Measurements from ENCODE around the gene FCAR.
"Not testable (repeated sequence)": the region's sequence is repeated elsewhere in the genome, so short reads cannot be mapped to it uniquely, and the experiment has no call there.

FCAR gene

GRCh38 chr19:54889566-54889965, 15.5 kb downstream of the FCAR start:
- H3K36me3 ChIP-seq (ENCODE audit: control insufficient read depth in 5 of 5, insufficient read depth in 5 of 5, low read length in 5 of 5) = no peaks in the 10 kb centered on the region
- H3K27me3 ChIP-seq (ENCODE audit: control insufficient read depth in 5 of 5, insufficient read depth in 4 of 5, low read length in 5 of 5) = peaks cover 0 to 3% (median 0%) of the 10 kb centered on the region in 5 donors
- no peaks in the 10 kb centered on the region for H3K9me3 ChIP-seq (ENCODE audit: control insufficient read depth in 5 of 5, low read length in 5 of 5)
- no peaks in the 10 kb centered on the region for H3K4me1 ChIP-seq (ENCODE audit: control insufficient read depth in 5 of 5, insufficient read depth in 5 of 5, low read length in 5 of 5)
- H3K4me3 ChIP-seq (ENCODE audit: low read depth in 1 of 5, low read length in 5 of 5) = no peak overlapping the region
- H3K9ac ChIP-seq (ENCODE audit: low read length in 5 of 5) = no peak overlapping the region
- H3K27ac ChIP-seq (ENCODE audit: low read depth, low read length) = no peak overlapping the region

GRCh38 chr19:54893406-54893805, 19.4 kb downstream of the FCAR start:
- no peaks in the 10 kb centered on the region for H3K36me3 ChIP-seq (ENCODE audit: control insufficient read depth in 5 of 5, insufficient read depth in 5 of 5, low read length in 5 of 5)
- no peaks in the 10 kb centered on the region for H3K27me3 ChIP-seq (ENCODE audit: control insufficient read depth in 5 of 5, insufficient read depth in 4 of 5, low read length in 5 of 5)
- no peaks in the 10 kb centered on the region for H3K4me1 ChIP-seq (ENCODE audit: control insufficient read depth in 5 of 5, insufficient read depth in 5 of 5, low read length in 5 of 5)
- no peak overlapping the region for H3K27ac ChIP-seq (ENCODE audit: low read depth, low read length)
- no peak overlapping the region for H3K9ac ChIP-seq (ENCODE audit: low read length in 5 of 5)
- no peak overlapping the region for H3K4me3 ChIP-seq (ENCODE audit: low read depth in 1 of 5, low read length in 5 of 5)
- H3K9me3 ChIP-seq (ENCODE audit: control insufficient read depth in 5 of 5, low read length in 5 of 5) = no peaks in the 10 kb centered on the region

GRCh38 chr19:54894106-54894505, 20.1 kb downstream of the FCAR start:
- H3K36me3 ChIP-seq (ENCODE audit: control insufficient read depth in 5 of 5, insufficient read depth in 5 of 5, low read length in 5 of 5); H3K27me3 ChIP-seq (ENCODE audit: control insufficient read depth in 5 of 5, insufficient read depth in 4 of 5, low read length in 5 of 5); H3K4me1 ChIP-seq (ENCODE audit: control insufficient read depth in 5 of 5, insufficient read depth in 5 of 5, low read length in 5 of 5); H3K4me3 ChIP-seq (ENCODE audit: low read depth in 1 of 5, low read length in 5 of 5); H3K9me3 ChIP-seq (ENCODE audit: control insufficient read depth in 5 of 5, low read length in 5 of 5); H3K27ac ChIP-seq (ENCODE audit: low read depth, low read length); H3K9ac ChIP-seq (ENCODE audit: low read length in 5 of 5): not testable (repeated sequence)

- Histone ChIP-seq H3K27ac (ENCODE audit: low read depth, low read length) (no peak overlapping the region), H3K36me3 (ENCODE audit: control insufficient read depth in 5 of 5, insufficient read depth in 5 of 5, low read length in 5 of 5) (no peaks in the 10 kb centered on the region), H3K9ac (ENCODE audit: low read length in 5 of 5) (no peak overlapping the region), H3K9me3 (ENCODE audit: control insufficient read depth in 5 of 5, low read length in 5 of 5) (no peaks in the 10 kb centered on the region), H3K4me3 (ENCODE audit: low read depth in 1 of 5, low read length in 5 of 5) (no peak overlapping the region), H3K27me3 (ENCODE audit: control insufficient read depth in 5 of 5, insufficient read depth in 4 of 5, low read length in 5 of 5) (no peaks in the 10 kb centered on the region), H3K4me1 (ENCODE audit: control insufficient read depth in 5 of 5, insufficient read depth in 5 of 5, low read length in 5 of 5) (no peaks in the 10 kb centered on the region)
Observed at GRCh38 chr19:54896036-54896435, 22.0 kb downstream of the FCAR start.

- not testable (repeated sequence) for H3K36me3 ChIP-seq (ENCODE audit: control insufficient read depth in 5 of 5, insufficient read depth in 5 of 5, low read length in 5 of 5); H3K4me1 ChIP-seq (ENCODE audit: control insufficient read depth in 5 of 5, insufficient read depth in 5 of 5, low read length in 5 of 5); H3K27ac ChIP-seq (ENCODE audit: low read depth, low read length); H3K9ac ChIP-seq (ENCODE audit: low read length in 5 of 5); H3K4me3 ChIP-seq (ENCODE audit: low read depth in 1 of 5, low read length in 5 of 5); H3K9me3 ChIP-seq (ENCODE audit: control insufficient read depth in 5 of 5, low read length in 5 of 5); H3K27me3 ChIP-seq (ENCODE audit: control insufficient read depth in 5 of 5, insufficient read depth in 4 of 5, low read length in 5 of 5)
Observed at GRCh38 chr19:54898685-54899084, 24.6 kb downstream of the FCAR start.

GRCh38 chr19:54899646-54900045, 25.6 kb downstream of the FCAR start:
- not testable (repeated sequence) for H3K4me3 ChIP-seq (ENCODE audit: low read depth in 1 of 5, low read length in 5 of 5); H3K36me3 ChIP-seq (ENCODE audit: control insufficient read depth in 5 of 5, insufficient read depth in 5 of 5, low read length in 5 of 5); H3K9ac ChIP-seq (ENCODE audit: low read length in 5 of 5); H3K27ac ChIP-seq (ENCODE audit: low read depth, low read length); H3K4me1 ChIP-seq (ENCODE audit: control insufficient read depth in 5 of 5, insufficient read depth in 5 of 5, low read length in 5 of 5); H3K27me3 ChIP-seq (ENCODE audit: control insufficient read depth in 5 of 5, insufficient read depth in 4 of 5, low read length in 5 of 5); H3K9me3 ChIP-seq (ENCODE audit: control insufficient read depth in 5 of 5, low read length in 5 of 5)

GRCh38 chr19:54901153-54901552, 27.1 kb downstream of the FCAR start:
- H3K27me3 ChIP-seq (ENCODE audit: control insufficient read depth in 5 of 5, insufficient read depth in 4 of 5, low read length in 5 of 5); H3K4me1 ChIP-seq (ENCODE audit: control insufficient read depth in 5 of 5, insufficient read depth in 5 of 5, low read length in 5 of 5); H3K27ac ChIP-seq (ENCODE audit: low read depth, low read length); H3K9me3 ChIP-seq (ENCODE audit: control insufficient read depth in 5 of 5, low read length in 5 of 5); H3K4me3 ChIP-seq (ENCODE audit: low read depth in 1 of 5, low read length in 5 of 5); H3K9ac ChIP-seq (ENCODE audit: low read length in 5 of 5); H3K36me3 ChIP-seq (ENCODE audit: control insufficient read depth in 5 of 5, insufficient read depth in 5 of 5, low read length in 5 of 5): not testable (repeated sequence)

GRCh38 chr19:54902061-54902460, 28.0 kb downstream of the FCAR start:
- no peaks in the 10 kb centered on the region for H3K36me3 ChIP-seq (ENCODE audit: control insufficient read depth in 5 of 5, insufficient read depth in 5 of 5, low read length in 5 of 5)
- H3K27ac ChIP-seq (ENCODE audit: low read depth, low read length) = no peak overlapping the region
- no peaks in the 10 kb centered on the region for H3K9me3 ChIP-seq (ENCODE audit: control insufficient read depth in 5 of 5, low read length in 5 of 5)
- peaks cover 4 to 12% (median 8%) of the 10 kb centered on the region in 5 donors for H3K27me3 ChIP-seq (ENCODE audit: control insufficient read depth in 5 of 5, insufficient read depth in 4 of 5, low read length in 5 of 5)
- no peaks in the 10 kb centered on the region for H3K4me1 ChIP-seq (ENCODE audit: control insufficient read depth in 5 of 5, insufficient read depth in 5 of 5, low read length in 5 of 5)
- no peak overlapping the region for H3K9ac ChIP-seq (ENCODE audit: low read length in 5 of 5)
- no peak overlapping the region for H3K4me3 ChIP-seq (ENCODE audit: low read depth in 1 of 5, low read length in 5 of 5)

- Histone ChIP-seq H3K9ac (ENCODE audit: low read length in 5 of 5) (no peak overlapping the region), H3K27ac (ENCODE audit: low read depth, low read length) (no peak overlapping the region), H3K36me3 (ENCODE audit: control insufficient read depth in 5 of 5, insufficient read depth in 5 of 5, low read length in 5 of 5) (no peaks in the 10 kb centered on the region)
Observed at GRCh38 chr19:54903303-54903702, 29.3 kb downstream of the FCAR start.

GRCh38 chr19:54904261-54904660, 30.2 kb downstream of the FCAR start:
- H3K27me3 ChIP-seq (ENCODE audit: control insufficient read depth in 5 of 5, insufficient read depth in 4 of 5, low read length in 5 of 5) = peaks cover 4 to 12% (median 8%) of the 10 kb centered on the region in 5 donors
- not testable (repeated sequence) for H3K36me3 ChIP-seq (ENCODE audit: control insufficient read depth in 5 of 5, insufficient read depth in 5 of 5, low read length in 5 of 5); H3K9me3 ChIP-seq (ENCODE audit: control insufficient read depth in 5 of 5, low read length in 5 of 5); H3K4me3 ChIP-seq (ENCODE audit: low read depth in 1 of 5, low read length in 5 of 5); H3K4me1 ChIP-seq (ENCODE audit: control insufficient read depth in 5 of 5, insufficient read depth in 5 of 5, low read length in 5 of 5); H3K9ac ChIP-seq (ENCODE audit: low read length in 5 of 5); H3K27ac ChIP-seq (ENCODE audit: low read depth, low read length)

More at GRCh38 chr19:54903303-54903702, 29.3 kb downstream of the FCAR start:
- Histone ChIP-seq H3K4me3 (ENCODE audit: low read depth in 1 of 5, low read length in 5 of 5) (no peak overlapping the region), H3K9me3 (ENCODE audit: control insufficient read depth in 5 of 5, low read length in 5 of 5) (no peaks in the 10 kb centered on the region), H3K4me1 (ENCODE audit: control insufficient read depth in 5 of 5, insufficient read depth in 5 of 5, low read length in 5 of 5) (no peaks in the 10 kb centered on the region), H3K27me3 (ENCODE audit: control insufficient read depth in 5 of 5, insufficient read depth in 4 of 5, low read length in 5 of 5) (peaks cover 4 to 12% (median 8%) of the 10 kb centered on the region in 5 donors)

- H3K27ac ChIP-seq (ENCODE audit: low read depth, low read length) = no peak overlapping the region
- no peaks in the 10 kb centered on the region for H3K4me1 ChIP-seq (ENCODE audit: control insufficient read depth in 5 of 5, insufficient read depth in 5 of 5, low read length in 5 of 5)
- peaks cover 0 to 3% (median 0%) of the 10 kb centered on the region in 5 donors for H3K9me3 ChIP-seq (ENCODE audit: control insufficient read depth in 5 of 5, low read length in 5 of 5)
- no peak overlapping the region for H3K4me3 ChIP-seq (ENCODE audit: low read depth in 1 of 5, low read length in 5 of 5)
- no peaks in the 10 kb centered on the region for H3K36me3 ChIP-seq (ENCODE audit: control insufficient read depth in 5 of 5, insufficient read depth in 5 of 5, low read length in 5 of 5)
- peaks cover 4 to 12% (median 8%) of the 10 kb centered on the region in 5 donors for H3K27me3 ChIP-seq (ENCODE audit: control insufficient read depth in 5 of 5, insufficient read depth in 4 of 5, low read length in 5 of 5)
- no peak overlapping the region for H3K9ac ChIP-seq (ENCODE audit: low read length in 5 of 5)
Observed at GRCh38 chr19:54905421-54905802, 31.4 kb downstream of the FCAR start.
